IgD-negative memory B cell (primary cell): ENCODE measurements around the gene HPSE2. TPM values are rescaled to one million over a fixed set of nuclear protein-coding genes. Genes with fewer than 3 reads are reported as not detected.
A peak's percentile ranks its signal among the peaks of the same experiment; 100 is the strongest.

Experiments
- H3K27ac Mint-ChIP-seq, 3 donors: one replicate each; pipeline ENCODE4 v1.8.0; 2020 to 2022; ENCODE audit warnings: mild to moderate bottlenecking in 3 of 3, mixed read lengths in 3 of 3, moderate library complexity in 1 of 3
- H3K27me3 Mint-ChIP-seq: one replicate; pipeline ENCODE4 v1.8.0; 2021; ENCODE audit warnings: mixed read lengths
- H3K36me3 Mint-ChIP-seq: one replicate; pipeline ENCODE4 v1.8.0; 2020; ENCODE audit warnings: mild to moderate bottlenecking, mixed read lengths
- H3K4me1 Mint-ChIP-seq, 3 donors: one replicate each; pipeline ENCODE4 v1.8.0; 2020 to 2022; ENCODE audit warnings: mixed read lengths in 3 of 3, mild to moderate bottlenecking in 1 of 3
- H3K4me3 Mint-ChIP-seq, 4 donors: one replicate each; pipeline ENCODE4 v1.8.0; 2020 to 2022; ENCODE audit warnings: mild to moderate bottlenecking in 4 of 4, mixed read lengths in 4 of 4, moderate library complexity in 3 of 4
- H3K9me3 Mint-ChIP-seq, 3 donors: one replicate each; pipeline ENCODE4 v1.8.0; 2020 to 2021; ENCODE audit warnings: mixed read lengths in 3 of 3, mild to moderate bottlenecking in 1 of 3
- polyA plus RNA-seq: library from polyadenylated mRNA; unstranded; fragments of 300-500 nt; fragmentation: Illumina TruSeq; gene quantifications from one replicate; pipeline ENCODE4 v1.2.3, GENCODE V29; 2021

HPSE2 gene
- polyA plus RNA-seq, 1 donor from 2014 or later, result not detected

- no peak overlapping the region for H3K4me3 Mint-ChIP-seq
- no peaks in the 10 kb centered on the region for H3K36me3 Mint-ChIP-seq
Observed at GRCh38 chr10:98832738-98833137, 402.9 kb downstream of the HPSE2 start.

DNA sequence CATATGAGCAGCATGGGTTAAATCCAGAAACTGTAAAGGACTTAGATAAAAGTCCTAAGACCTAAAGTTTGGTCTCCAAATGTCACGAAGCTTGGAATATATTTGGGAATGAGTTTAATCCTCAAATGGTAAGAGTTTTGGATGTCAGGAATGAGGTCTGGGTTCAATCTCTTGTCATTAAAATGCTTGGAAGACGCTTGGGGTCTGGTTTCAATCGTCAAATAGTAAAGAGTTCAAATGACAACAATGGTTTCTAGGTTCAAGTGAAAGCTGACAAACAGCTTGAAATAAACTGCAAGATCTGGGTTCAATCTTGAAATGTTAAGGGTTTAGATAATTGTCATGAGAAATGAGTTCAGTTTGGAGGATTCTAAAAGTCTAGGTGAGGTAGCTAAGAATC lies 403.5 kb downstream of the HPSE2 start:
- Mint-ChIP-seq H3K4me3 (no peak overlapping the region), H3K4me1 (no peaks in the 10 kb centered on the region), H3K27ac (no peak overlapping the region), H3K27me3 (peaks cover 2% of the 10 kb centered on the region), H3K36me3 (no peaks in the 10 kb centered on the region), H3K9me3 (peaks cover 0 to 4% (median 1%) of the 10 kb centered on the region in 3 donors)

More at GRCh38 chr10:98832738-98833137, 402.9 kb downstream of the HPSE2 start:
- Mint-ChIP-seq H3K4me1 (no peaks in the 10 kb centered on the region), H3K27ac (no peak overlapping the region), H3K9me3 (peaks cover 0 to 4% (median 1%) of the 10 kb centered on the region in 3 donors), H3K27me3 (no peaks in the 10 kb centered on the region)

- Mint-ChIP-seq H3K36me3 (no peaks in the 10 kb centered on the region), H3K27ac (no peak overlapping the region)
Observed at GRCh38 chr10:98831391-98831790, 404.3 kb downstream of the HPSE2 start.

GRCh38 chr10:98825741-98826140 lies 409.9 kb downstream of the HPSE2 start:
- H3K27me3 Mint-ChIP-seq, result peaks cover 2% of the 10 kb centered on the region
- no peaks in the 10 kb centered on the region for H3K4me1 Mint-ChIP-seq
- H3K4me3 Mint-ChIP-seq, result no peak overlapping the region
- no peaks in the 10 kb centered on the region for H3K36me3 Mint-ChIP-seq
- H3K9me3 Mint-ChIP-seq, result peaks cover 0 to 4% (median 1%) of the 10 kb centered on the region in 3 donors
- H3K27ac Mint-ChIP-seq, result no peak overlapping the region

More at GRCh38 chr10:98831391-98831790, 404.3 kb downstream of the HPSE2 start:
- peaks cover 0 to 7% (median 1%) of the 10 kb centered on the region in 3 donors for H3K9me3 Mint-ChIP-seq
- H3K27me3 Mint-ChIP-seq, result peaks cover 2% of the 10 kb centered on the region
- H3K4me1 Mint-ChIP-seq, result no peaks in the 10 kb centered on the region
- H3K4me3 Mint-ChIP-seq, result no peak overlapping the region

DNA sequence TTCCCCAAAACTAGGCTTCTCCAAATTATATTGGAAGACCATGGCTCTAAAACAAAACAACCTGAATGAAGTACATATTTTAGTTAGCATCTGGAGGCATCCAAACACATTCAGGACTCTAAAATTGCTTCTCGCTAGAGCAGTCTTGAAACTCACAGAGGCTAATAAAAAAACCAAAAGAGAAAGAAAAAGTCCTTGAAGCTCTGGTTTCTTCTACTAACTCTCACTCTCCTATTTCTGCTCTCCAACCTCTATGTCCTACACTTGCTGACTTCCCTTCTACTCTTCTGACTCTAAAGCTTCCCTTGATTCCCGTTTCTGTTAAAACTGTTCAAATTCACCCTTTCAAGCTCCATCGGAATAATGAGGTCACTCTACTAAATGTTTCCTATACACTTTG lies 418.3 kb downstream of the HPSE2 start:
- Mint-ChIP-seq H3K36me3 (no peaks in the 10 kb centered on the region), H3K27ac (no peak overlapping the region), H3K27me3 (no peaks in the 10 kb centered on the region), H3K4me3 (no peak overlapping the region), H3K4me1 (no peaks in the 10 kb centered on the region), H3K9me3 (peaks cover 0 to 1% (median 0%) of the 10 kb centered on the region in 3 donors)

GRCh38 chr10:98815039-98815885 lies 420.4 kb downstream of the HPSE2 start:
- no peaks in the 10 kb centered on the region for H3K4me1 Mint-ChIP-seq
- no peak overlapping the region for H3K27ac Mint-ChIP-seq
- no peaks in the 10 kb centered on the region for H3K36me3 Mint-ChIP-seq
- no peak overlapping the region for H3K4me3 Mint-ChIP-seq
- H3K27me3 Mint-ChIP-seq, result no peaks in the 10 kb centered on the region
- H3K9me3 Mint-ChIP-seq, result peaks cover 0 to 1% (median 0%) of the 10 kb centered on the region in 3 donors

DNA sequence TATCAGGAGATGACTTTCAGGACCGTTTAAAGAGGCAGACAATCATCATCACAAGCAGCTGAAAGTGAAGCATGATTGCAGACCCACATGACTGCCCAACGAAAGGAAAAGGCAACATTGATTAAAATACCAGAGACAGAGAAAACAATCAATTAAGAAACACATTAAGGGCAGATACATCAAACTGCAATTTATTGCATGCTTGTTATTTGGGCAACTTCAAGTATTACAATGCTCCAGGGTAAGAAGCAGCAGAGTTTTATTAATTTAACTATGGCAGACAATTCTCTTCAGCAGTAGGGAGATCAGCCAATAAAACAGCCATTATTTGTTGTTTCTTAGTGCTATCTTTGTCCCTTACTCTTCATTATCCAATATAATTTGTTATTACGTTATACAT lies 421.2 kb downstream of the HPSE2 start:
- no peaks in the 10 kb centered on the region for H3K27me3 Mint-ChIP-seq
- H3K36me3 Mint-ChIP-seq, result no peaks in the 10 kb centered on the region
- H3K4me3 Mint-ChIP-seq, result no peak overlapping the region
- H3K27ac Mint-ChIP-seq, result no peak overlapping the region
- peaks cover 0 to 1% (median 0%) of the 10 kb centered on the region in 3 donors for H3K9me3 Mint-ChIP-seq
- H3K4me1 Mint-ChIP-seq, result no peaks in the 10 kb centered on the region

DNA sequence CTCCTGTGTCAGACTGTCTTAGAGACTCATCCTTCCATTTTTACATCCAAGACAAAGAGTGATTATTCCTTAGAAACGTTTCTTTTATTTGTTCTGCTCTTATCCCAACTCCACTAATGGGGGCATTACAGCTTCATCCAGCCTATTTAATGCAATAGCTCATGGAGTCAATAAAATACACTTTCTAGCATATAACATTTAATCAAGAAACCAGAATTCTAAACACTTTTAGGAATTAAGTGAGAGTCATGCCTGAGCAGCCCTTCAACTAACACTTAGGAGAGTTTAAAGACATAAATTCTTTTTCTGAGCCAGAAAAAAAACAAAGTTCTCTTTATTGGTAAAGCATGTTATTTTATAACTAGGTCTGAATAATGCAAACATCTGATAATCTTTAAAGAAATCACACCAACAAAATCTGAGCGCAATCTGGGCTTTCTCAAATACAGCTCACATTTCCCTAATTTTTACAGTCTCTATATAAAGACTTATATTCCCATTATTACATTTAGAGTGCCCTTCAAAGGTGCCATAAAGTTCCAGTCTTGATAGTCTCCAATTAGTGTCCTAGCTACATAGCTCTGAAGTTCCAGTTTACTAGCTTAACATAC lies 427.3 kb downstream of the HPSE2 start:
- Mint-ChIP-seq H3K4me1 (no peaks in the 10 kb centered on the region), H3K27me3 (no peaks in the 10 kb centered on the region), H3K4me3 (no peak overlapping the region), H3K27ac (no peak overlapping the region), H3K36me3 (no peaks in the 10 kb centered on the region), H3K9me3 (no peaks in the 10 kb centered on the region)

GRCh38 chr10:98800263-98800662 lies 435.4 kb downstream of the HPSE2 start:
- Mint-ChIP-seq H3K4me1 (no peaks in the 10 kb centered on the region), H3K27me3 (peaks cover 7% of the 10 kb centered on the region), H3K9me3 (peaks cover 0 to 3% (median 0%) of the 10 kb centered on the region in 3 donors), H3K4me3 (no peak overlapping the region), H3K36me3 (peaks cover 2% of the 10 kb centered on the region), H3K27ac (no peak overlapping the region)

DNA sequence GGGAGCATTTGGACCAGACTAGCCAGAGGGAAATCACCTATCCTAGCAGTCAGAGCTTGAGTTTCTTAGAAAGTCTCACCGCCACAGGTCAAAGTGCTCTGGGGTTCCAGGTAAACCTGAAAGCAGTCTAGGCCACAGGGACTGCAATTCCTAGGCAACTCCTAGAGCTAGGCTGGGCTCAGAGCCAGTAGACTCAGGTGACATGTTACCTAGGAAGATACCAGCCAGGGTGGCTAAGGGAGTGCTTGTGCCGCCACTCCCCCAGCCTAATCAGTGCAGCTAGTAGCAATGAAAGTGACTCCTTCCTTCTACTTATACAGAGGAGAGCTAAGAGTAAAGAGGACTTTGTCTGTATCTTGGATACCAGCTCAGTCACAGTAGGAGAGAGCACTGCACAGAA lies 440.2 kb downstream of the HPSE2 start:
- Mint-ChIP-seq H3K4me1 (no peaks in the 10 kb centered on the region), H3K36me3 (peaks cover 2% of the 10 kb centered on the region), H3K27me3 (peaks cover 10% of the 10 kb centered on the region), H3K4me3 (no peak overlapping the region), H3K27ac (no peak overlapping the region), H3K9me3 (peaks cover 0 to 3% (median 0%) of the 10 kb centered on the region in 3 donors)

DNA sequence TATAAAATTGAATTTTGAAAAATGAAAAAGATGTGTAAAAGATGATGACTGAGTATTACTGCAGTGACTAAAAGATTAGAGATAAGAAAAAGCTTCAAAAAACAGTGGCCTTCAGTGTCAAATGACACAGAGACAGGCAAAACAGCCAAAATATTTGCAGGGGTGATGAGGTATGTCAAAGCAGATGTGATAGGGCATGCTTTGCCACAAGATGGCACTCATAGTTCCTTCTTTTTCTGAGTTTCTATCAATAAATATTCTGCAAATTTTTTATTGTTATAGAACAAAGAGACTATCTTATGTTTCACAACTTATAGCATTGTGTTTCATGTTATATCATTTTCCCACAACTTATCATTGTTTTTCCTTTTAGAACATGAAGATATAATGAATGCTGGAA lies 444.8 kb downstream of the HPSE2 start:
- H3K9me3 Mint-ChIP-seq, result no peaks in the 10 kb centered on the region
- no peaks in the 10 kb centered on the region for H3K36me3 Mint-ChIP-seq
- H3K4me3 Mint-ChIP-seq, result no peak overlapping the region
- H3K4me1 Mint-ChIP-seq, result no peaks in the 10 kb centered on the region
- H3K27me3 Mint-ChIP-seq, result peaks cover 5% of the 10 kb centered on the region
- no peak overlapping the region for H3K27ac Mint-ChIP-seq

GRCh38 chr10:98778277-98778759 lies 457.3 kb downstream of the HPSE2 start:
- H3K4me3 Mint-ChIP-seq, result peak overlapping the region in 1 of 4 donors; percentile 52
- H3K4me1 Mint-ChIP-seq, result peaks cover 2 to 10% (median 5%) of the 10 kb centered on the region in 3 donors
- no peaks in the 10 kb centered on the region for H3K27me3 Mint-ChIP-seq
- H3K9me3 Mint-ChIP-seq, result peaks cover 0 to 2% (median 0%) of the 10 kb centered on the region in 3 donors
- H3K36me3 Mint-ChIP-seq, result peaks cover 2% of the 10 kb centered on the region
- peak overlapping the region in 1 of 3 donors; percentile 12 for H3K27ac Mint-ChIP-seq

GRCh38 chr10:98758463-98758862 lies 477.2 kb downstream of the HPSE2 start:
- Mint-ChIP-seq H3K4me3 (no peak overlapping the region), H3K9me3 (peaks cover 0 to 5% (median 0%) of the 10 kb centered on the region in 3 donors), H3K36me3 (peaks cover 3% of the 10 kb centered on the region), H3K27ac (no peak overlapping the region), H3K27me3 (no peaks in the 10 kb centered on the region), H3K4me1 (peaks cover 0 to 4% (median 0%) of the 10 kb centered on the region in 3 donors)

DNA sequence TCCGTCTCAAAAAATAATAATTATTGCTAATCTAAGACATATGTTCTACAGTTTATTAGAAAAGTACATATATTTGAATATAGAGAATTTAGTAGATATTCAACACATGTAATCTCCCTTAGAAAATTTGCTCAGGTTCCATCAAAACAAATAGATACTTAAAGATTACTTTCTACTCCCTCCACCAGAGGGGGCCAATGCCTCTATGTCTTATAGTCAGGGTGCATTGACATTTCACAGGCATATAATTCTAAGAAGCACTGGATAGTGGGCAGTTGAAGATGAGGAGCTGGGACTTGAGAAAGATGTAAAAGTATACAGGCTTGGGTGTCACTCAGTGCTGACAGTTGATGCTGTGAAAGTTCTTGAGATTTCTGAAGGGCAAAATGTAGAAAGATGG lies 487.4 kb downstream of the HPSE2 start:
- Mint-ChIP-seq H3K27me3 (peaks cover 5% of the 10 kb centered on the region), H3K36me3 (no peaks in the 10 kb centered on the region), H3K4me3 (no peak overlapping the region), H3K9me3 (peaks cover 2 to 6% (median 3%) of the 10 kb centered on the region in 3 donors), H3K4me1 (no peaks in the 10 kb centered on the region), H3K27ac (no peak overlapping the region)

- Mint-ChIP-seq H3K9me3 (no peaks in the 10 kb centered on the region), H3K4me1 (no peaks in the 10 kb centered on the region), H3K36me3 (no peaks in the 10 kb centered on the region), H3K27ac (no peak overlapping the region), H3K4me3 (no peak overlapping the region), H3K27me3 (no peaks in the 10 kb centered on the region)
Observed at GRCh38 chr10:98745645-98746044, 490.0 kb downstream of the HPSE2 start.
